H9 (cell line): ENCODE results near the gene NECAB3. TPM values are rescaled to one million over a fixed set of nuclear protein-coding genes. Genes with fewer than 3 reads are reported as not detected.
"Not testable (repeated sequence)": the region's sequence is repeated elsewhere in the genome, so short reads cannot be mapped to it uniquely, and the experiment has no call there.

Source experiments
- DNase-seq: peaks from one replicate; pipeline ENCODE4 v3.0.0-alpha.2; 2017
- H2AFZ ChIP-seq: one replicate; pipeline ENCODE4 v1.6.1; 2013; ENCODE audit warnings: mild to moderate bottlenecking, low read length, control low read depth, moderate library complexity
- H2AK5ac ChIP-seq: 2 replicates; pipeline ENCODE4 v1.6.1; 2013; ENCODE audit warnings: low read length, control low read depth, mixed read lengths; ENCODE audit not compliant: insufficient read length
- H2BK120ac ChIP-seq: one replicate; pipeline ENCODE4 v1.6.1; 2013; ENCODE audit warnings: low read depth, mild to moderate bottlenecking, low read length, control low read depth, inconsistent platforms; ENCODE audit not compliant: poor library complexity, severe bottlenecking
- H2BK12ac ChIP-seq: 2 replicates; pipeline ENCODE4 v1.6.1; 2013; ENCODE audit warnings: low read length, control low read depth, mixed read lengths, low read depth; ENCODE audit not compliant: insufficient read length
- H2BK15ac ChIP-seq: 2 replicates; pipeline ENCODE4 v1.6.1; 2013; ENCODE audit warnings: low read depth, low read length, control low read depth
- H2BK20ac ChIP-seq: one replicate; pipeline ENCODE4 v1.6.1; 2013; ENCODE audit warnings: low read depth, mild to moderate bottlenecking, low read length, control low read depth, inconsistent platforms; ENCODE audit not compliant: poor library complexity, severe bottlenecking
- H2BK5ac ChIP-seq: 2 replicates; pipeline ENCODE4 v1.6.1; 2013; ENCODE audit warnings: low read length, control low read depth, mixed read lengths; ENCODE audit not compliant: insufficient read length
- H3K14ac ChIP-seq: 2 replicates; pipeline ENCODE4 v1.6.1; 2013; ENCODE audit warnings: low read length, control low read depth; ENCODE audit not compliant: insufficient read depth
- H3K18ac ChIP-seq: 2 replicates; pipeline ENCODE4 v1.6.1; 2013; ENCODE audit warnings: low read depth, mild to moderate bottlenecking, mixed read lengths, low read length, control low read depth; ENCODE audit not compliant: insufficient read length
- H3K23ac ChIP-seq: 2 replicates; pipeline ENCODE4 v1.6.1; 2013; ENCODE audit warnings: low read length, control low read depth, mixed read lengths, low read depth; ENCODE audit not compliant: insufficient read length
- H3K23me2 ChIP-seq: 2 replicates; pipeline ENCODE4 v1.6.1; 2013; ENCODE audit warnings: low read depth, mild to moderate bottlenecking, mixed read lengths, low read length, control low read depth; ENCODE audit not compliant: insufficient read length, poor library complexity, severe bottlenecking
- H3K27ac ChIP-seq: 2 replicates; pipeline ENCODE4 v1.5.1; 2013; ENCODE audit warnings: low read length, control low read depth, mixed read lengths, low read depth; ENCODE audit not compliant: insufficient read length
- H3K27me3 ChIP-seq: 2 replicates; pipeline ENCODE4 v1.6.1; 2013; ENCODE audit warnings: low read length, control low read depth, inconsistent platforms; ENCODE audit not compliant: insufficient read depth
- H3K4ac ChIP-seq: 2 replicates; pipeline ENCODE4 v1.6.1; 2013; ENCODE audit warnings: low read depth, mild to moderate bottlenecking, control low read depth, inconsistent platforms, low read length, moderate library complexity
- H3K4me1 ChIP-seq: 2 replicates; pipeline ENCODE4 v1.6.1; 2013; ENCODE audit warnings: low read length, control low read depth, inconsistent platforms; ENCODE audit not compliant: insufficient read depth
- H3K4me2 ChIP-seq: 2 replicates; pipeline ENCODE4 v1.6.1; 2013; ENCODE audit warnings: low read length, control low read depth, mixed read lengths; ENCODE audit not compliant: insufficient read length, insufficient read depth
- H3K56ac ChIP-seq: 2 replicates; pipeline ENCODE4 v1.6.1; 2013; ENCODE audit warnings: low read depth, mild to moderate bottlenecking, mixed read lengths, low read length, control low read depth; ENCODE audit not compliant: insufficient read length
- H3K79me1 ChIP-seq: 2 replicates; pipeline ENCODE4 v1.6.1; 2013; ENCODE audit warnings: low read depth, mild to moderate bottlenecking, moderate library complexity, low read length, control low read depth, inconsistent platforms; ENCODE audit not compliant: insufficient read depth, poor library complexity, severe bottlenecking
- H3K79me2 ChIP-seq: 2 replicates; pipeline ENCODE4 v1.6.1; 2013; ENCODE audit warnings: low read length, control low read depth, inconsistent platforms; ENCODE audit not compliant: insufficient read depth
- H3K9ac ChIP-seq: 2 replicates; pipeline ENCODE4 v1.6.1; 2013; ENCODE audit warnings: low read length, control low read depth, mixed read lengths; ENCODE audit not compliant: insufficient read length; ENCODE audit errors: extremely low read depth
- H3K9me3 ChIP-seq: one replicate; pipeline ENCODE4 v1.6.1; 2013; ENCODE audit warnings: low read depth, low read length, inconsistent platforms; ENCODE audit not compliant: control insufficient read depth
- H3T11ph ChIP-seq: one replicate; pipeline ENCODE4 v1.6.1; 2013; ENCODE audit warnings: mild to moderate bottlenecking, low read length, control low read depth, inconsistent platforms
- H4K20me1 ChIP-seq: one replicate; pipeline ENCODE4 v1.6.1; 2013; ENCODE audit not compliant: control insufficient read depth, insufficient read length, insufficient read depth
- H4K5ac ChIP-seq: 2 replicates; pipeline ENCODE4 v1.6.1; 2013; ENCODE audit warnings: low read depth, mild to moderate bottlenecking, mixed read lengths, low read length, control low read depth; ENCODE audit not compliant: insufficient read length
- H4K8ac ChIP-seq: replicated peaks from 2 replicates; pipeline ENCODE4 v1.6.1; 2013; ENCODE audit warnings: low read length, control low read depth, mixed read lengths, low read depth; ENCODE audit not compliant: insufficient read length
- H4K91ac ChIP-seq: 2 replicates; pipeline ENCODE4 v1.6.1; 2013; ENCODE audit warnings: low read depth, mild to moderate bottlenecking, moderate library complexity, mixed read lengths, low read length, control low read depth; ENCODE audit not compliant: insufficient read length
- H3K27ac Mint-ChIP-seq, 3 experiments: 2 replicates in 2 of 3; 3 replicates in 1 of 3; pipeline ENCODE4 v1.8.0; 2020 to 2021; ENCODE audit warnings: mixed read lengths in 3 of 3, mild to moderate bottlenecking in 1 of 3, moderate library complexity in 1 of 3
- H3K27me3 Mint-ChIP-seq: 2 replicates; pipeline ENCODE4 v1.8.0; 2021; ENCODE audit warnings: low read depth, mild to moderate bottlenecking, moderate library complexity, mixed read lengths
- H3K36me3 Mint-ChIP-seq, 3 experiments: 2 replicates in 2 of 3; 3 replicates in 1 of 3; pipeline ENCODE4 v1.8.0; 2020 to 2021; ENCODE audit warnings: low read depth in 3 of 3, mixed read lengths in 3 of 3; ENCODE audit not compliant: insufficient read depth in 1 of 3
- H3K4me1 Mint-ChIP-seq, 2 experiments: 2 replicates each; pipeline ENCODE4 v1.8.0; 2020; ENCODE audit warnings: mixed read lengths in 2 of 2
- H3K4me3 Mint-ChIP-seq, 2 experiments: 2 replicates in 1 of 2; 3 replicates in 1 of 2; pipeline ENCODE4 v1.8.0; 2020 to 2021; ENCODE audit warnings: mild to moderate bottlenecking in 2 of 2, mixed read lengths in 2 of 2, moderate library complexity in 1 of 2
- H3K9me3 Mint-ChIP-seq, 2 experiments: 2 replicates in 1 of 2; 3 replicates in 1 of 2; pipeline ENCODE4 v1.8.0; 2020; ENCODE audit warnings: mild to moderate bottlenecking in 2 of 2, mixed read lengths in 2 of 2, moderate library complexity in 1 of 2
- WGBS: extraction: QIAGEN DNeasy Blood & Tissue Kit; methylation state at CpG from one replicate; pipeline ENCODE4 v1.1.7; 2013; ENCODE audit warnings: missing lambda C conversion rate, low lambda C conversion rate, mixed read lengths; ENCODE audit not compliant: insufficient read length; ENCODE audit errors: extremely low coverage; 5-methylcytosine and 5-hydroxymethylcytosine counted together
- total RNA-seq: library from RNA; stranded (reverse); gene quantifications from 2 replicates; pipeline ENCODE4 v1.2.1, GENCODE V29; 2021

Gene NECAB3
- total RNA-seq, 1 experiment from 2014 or later, result 57.7 TPM

DNA sequence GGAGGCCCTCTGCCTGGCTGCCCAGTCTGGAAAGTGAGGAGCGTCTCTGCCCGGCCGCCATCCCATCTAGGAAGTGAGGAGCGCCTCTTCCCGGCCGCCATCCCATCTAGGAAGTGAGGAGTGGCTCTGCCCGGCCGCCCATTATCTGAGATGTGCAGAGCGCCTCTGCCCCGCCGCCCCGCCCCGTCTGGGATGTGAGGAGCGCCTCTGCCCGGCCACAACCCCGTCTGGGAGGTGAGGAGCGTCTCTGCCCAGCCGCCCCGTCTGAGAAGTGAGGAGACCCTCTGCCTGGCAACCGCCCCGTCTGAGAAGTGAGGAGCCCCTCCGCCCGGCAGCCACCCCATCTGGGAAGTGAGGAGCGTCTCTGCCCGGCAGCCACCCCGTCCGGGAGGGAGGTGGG lies 24.7 kb upstream of the NECAB3 start:
- not testable (repeated sequence) for H3K9me3 ChIP-seq, H3K27me3 ChIP-seq, H3K4me1 ChIP-seq, H3K27ac Mint-ChIP-seq, H2BK120ac ChIP-seq, H3K56ac ChIP-seq, H4K20me1 ChIP-seq, H2BK12ac ChIP-seq, H4K8ac ChIP-seq, H3K4me3 Mint-ChIP-seq, H3K4ac ChIP-seq, H3K23ac ChIP-seq, H3K18ac ChIP-seq, H4K5ac ChIP-seq, H3K14ac ChIP-seq, H2AFZ ChIP-seq, H2BK15ac ChIP-seq, H3K79me1 ChIP-seq, H4K91ac ChIP-seq, H3K4me2 ChIP-seq, H3K23me2 ChIP-seq, H3K79me2 ChIP-seq, H3K27ac ChIP-seq, H2BK20ac ChIP-seq, H3K4me1 Mint-ChIP-seq, H2AK5ac ChIP-seq, H3K9ac ChIP-seq, H2BK5ac ChIP-seq, H3T11ph ChIP-seq, DNase-seq
- Mint-ChIP-seq H3K9me3 (peaks cover 26 to 33% of the 10 kb centered on the region in 2 experiments), H3K27me3 (peaks cover 16% of the 10 kb centered on the region), H3K36me3 (peaks cover 10 to 27% (median 14%) of the 10 kb centered on the region in 3 experiments)
- WGBS, result no CpG with 5 or more reads among the region's 27 CpGs
